Nephron progenitor cell (in vitro differentiated cells): ENCODE data around the gene SHROOM1.
"Not testable (repeated sequence)": the region's sequence is repeated elsewhere in the genome, so short reads cannot be mapped to it uniquely, and the experiment has no call there.

Experiments
- DNase-seq: peaks from one replicate; pipeline ENCODE4 v3.0.0; 2021
- H3K27ac Mint-ChIP-seq: 2 replicates; pipeline ENCODE4 v1.8.0; 2021; ENCODE audit warnings: mild to moderate bottlenecking, moderate library complexity, mixed read lengths
- H3K27me3 Mint-ChIP-seq: 2 replicates; pipeline ENCODE4 v1.8.0; 2021; ENCODE audit warnings: mild to moderate bottlenecking, low read depth, mixed read lengths; ENCODE audit not compliant: poor library complexity
- H3K36me3 Mint-ChIP-seq: 2 replicates; pipeline ENCODE4 v1.8.0; 2021; ENCODE audit warnings: low read depth, mixed read lengths
- H3K4me1 Mint-ChIP-seq: 2 replicates; pipeline ENCODE4 v1.8.0; 2021; ENCODE audit warnings: mixed read lengths
- H3K4me3 Mint-ChIP-seq: 2 replicates; pipeline ENCODE4 v1.8.0; 2021; ENCODE audit warnings: mild to moderate bottlenecking, moderate library complexity, mixed read lengths
- H3K9me3 Mint-ChIP-seq: 2 replicates; pipeline ENCODE4 v1.8.0; 2021; ENCODE audit warnings: mild to moderate bottlenecking, moderate library complexity, mixed read lengths
- TF ChIP-seq, protein P1 (sequence below): fragments of 200-600 bp; sonication (generic); IDR thresholded peaks from 2 replicates; pipeline ENCODE4 v1.5.0; 2021; ENCODE audit warnings: antibody characterized with exemption

The SHROOM1 gene

DNA sequence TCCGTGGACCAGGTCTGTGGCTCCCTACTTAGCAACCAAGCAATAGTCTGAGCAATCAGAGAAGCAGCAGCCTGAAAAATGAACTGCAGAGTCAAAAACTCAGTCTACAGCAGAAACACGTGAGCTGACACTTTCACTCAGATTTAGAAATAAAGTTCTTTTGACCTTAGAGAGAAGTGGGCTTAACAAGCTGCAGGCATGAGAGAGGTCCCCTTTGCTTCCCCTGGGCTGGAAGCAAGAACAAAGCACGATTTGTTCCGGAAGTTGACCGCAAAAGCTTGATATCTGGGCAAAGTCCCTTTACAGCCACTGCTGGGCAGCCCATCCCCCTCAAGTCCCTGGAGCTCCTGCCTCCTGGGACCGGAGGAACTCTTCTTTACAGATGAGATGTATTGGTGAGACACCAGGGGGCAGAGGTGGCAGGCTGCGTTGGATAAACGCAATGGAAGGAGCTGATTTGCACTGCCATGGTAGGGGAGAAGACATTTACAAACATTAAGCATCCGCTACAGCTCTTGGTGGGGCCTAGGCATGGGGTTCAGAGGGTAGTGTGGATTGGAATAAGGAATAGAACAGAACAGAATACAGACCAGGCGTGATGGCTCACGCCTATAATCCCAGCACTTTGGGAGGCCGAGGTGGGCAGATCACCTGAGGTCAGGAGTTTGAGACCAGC lies 23.1 kb downstream of the SHROOM1 start:
- Mint-ChIP-seq H3K27ac (no peak overlapping the region), H3K27me3 (peaks cover 64% of the 10 kb centered on the region), H3K4me1 (peaks cover 10% of the 10 kb centered on the region), H3K4me3 (peak overlapping the region; percentile 2), H3K36me3 (no peaks in the 10 kb centered on the region), H3K9me3 (peaks cover 10% of the 10 kb centered on the region)
- TF ChIP-seq, protein P1, sequence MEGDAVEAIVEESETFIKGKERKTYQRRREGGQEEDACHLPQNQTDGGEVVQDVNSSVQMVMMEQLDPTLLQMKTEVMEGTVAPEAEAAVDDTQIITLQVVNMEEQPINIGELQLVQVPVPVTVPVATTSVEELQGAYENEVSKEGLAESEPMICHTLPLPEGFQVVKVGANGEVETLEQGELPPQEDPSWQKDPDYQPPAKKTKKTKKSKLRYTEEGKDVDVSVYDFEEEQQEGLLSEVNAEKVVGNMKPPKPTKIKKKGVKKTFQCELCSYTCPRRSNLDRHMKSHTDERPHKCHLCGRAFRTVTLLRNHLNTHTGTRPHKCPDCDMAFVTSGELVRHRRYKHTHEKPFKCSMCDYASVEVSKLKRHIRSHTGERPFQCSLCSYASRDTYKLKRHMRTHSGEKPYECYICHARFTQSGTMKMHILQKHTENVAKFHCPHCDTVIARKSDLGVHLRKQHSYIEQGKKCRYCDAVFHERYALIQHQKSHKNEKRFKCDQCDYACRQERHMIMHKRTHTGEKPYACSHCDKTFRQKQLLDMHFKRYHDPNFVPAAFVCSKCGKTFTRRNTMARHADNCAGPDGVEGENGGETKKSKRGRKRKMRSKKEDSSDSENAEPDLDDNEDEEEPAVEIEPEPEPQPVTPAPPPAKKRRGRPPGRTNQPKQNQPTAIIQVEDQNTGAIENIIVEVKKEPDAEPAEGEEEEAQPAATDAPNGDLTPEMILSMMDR, result no peak
- DNase-seq, result peak; percentile 47

DNA sequence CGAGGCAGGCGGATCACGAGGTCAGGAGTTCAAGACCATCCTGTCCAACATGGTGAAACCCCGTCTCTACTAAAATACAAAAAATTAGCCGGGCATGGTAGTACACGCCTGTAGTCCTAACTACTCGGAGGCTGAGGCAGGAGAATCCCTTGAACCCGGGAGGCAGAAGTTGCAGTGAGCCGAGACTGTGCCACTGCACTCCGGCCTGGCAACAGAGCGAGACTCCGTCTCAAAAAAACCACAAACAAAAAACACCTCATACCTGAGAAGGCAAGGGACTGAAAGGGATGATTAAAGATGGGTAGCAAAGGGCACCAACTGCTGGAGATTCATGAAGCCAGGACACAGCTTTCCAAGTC lies 23.7 kb downstream of the SHROOM1 start:
- H3K36me3 Mint-ChIP-seq, H3K27ac Mint-ChIP-seq, H3K9me3 Mint-ChIP-seq, DNase-seq, H3K4me3 Mint-ChIP-seq: not testable (repeated sequence)
- H3K4me1 Mint-ChIP-seq, result peaks cover 13% of the 10 kb centered on the region
- H3K27me3 Mint-ChIP-seq, result peaks cover 60% of the 10 kb centered on the region

- not testable (repeated sequence) for H3K36me3 Mint-ChIP-seq, H3K4me3 Mint-ChIP-seq, DNase-seq, H3K27ac Mint-ChIP-seq, H3K9me3 Mint-ChIP-seq
- H3K27me3 Mint-ChIP-seq, result peaks cover 51% of the 10 kb centered on the region
- peaks cover 19% of the 10 kb centered on the region for H3K4me1 Mint-ChIP-seq
Measured at GRCh38 chr5:132805872-132806271, 24.6 kb downstream of the SHROOM1 start.

- not testable (repeated sequence) for H3K36me3 Mint-ChIP-seq, H3K27ac Mint-ChIP-seq, H3K4me3 Mint-ChIP-seq, H3K9me3 Mint-ChIP-seq, DNase-seq
- Mint-ChIP-seq H3K4me1 (peaks cover 24% of the 10 kb centered on the region), H3K27me3 (peaks cover 46% of the 10 kb centered on the region)
Measured at GRCh38 chr5:132804219-132804618, 26.2 kb downstream of the SHROOM1 start.

- H3K4me1 Mint-ChIP-seq, result peaks cover 24% of the 10 kb centered on the region
- not testable (repeated sequence) for H3K4me3 Mint-ChIP-seq, H3K27ac Mint-ChIP-seq, H3K36me3 Mint-ChIP-seq, H3K9me3 Mint-ChIP-seq, DNase-seq
- H3K27me3 Mint-ChIP-seq, result peaks cover 41% of the 10 kb centered on the region
Measured at GRCh38 chr5:132802685-132803066, 27.8 kb downstream of the SHROOM1 start.

GRCh38 chr5:132802044-132802684 lies 28.3 kb downstream of the SHROOM1 start:
- peaks cover 10% of the 10 kb centered on the region for H3K9me3 Mint-ChIP-seq
- H3K36me3 Mint-ChIP-seq, result no peaks in the 10 kb centered on the region
- DNase-seq, result no peak
- no peak overlapping the region for H3K27ac Mint-ChIP-seq
- H3K4me3 Mint-ChIP-seq, result no peak overlapping the region
- H3K4me1 Mint-ChIP-seq, result peaks cover 19% of the 10 kb centered on the region
- TF ChIP-seq, protein P1, result no peak
- H3K27me3 Mint-ChIP-seq, result peaks cover 42% of the 10 kb centered on the region

GRCh38 chr5:132800545-132800944 lies 29.9 kb downstream of the SHROOM1 start:
- H3K27me3 Mint-ChIP-seq, result peaks cover 47% of the 10 kb centered on the region
- TF ChIP-seq, protein P1, result no peak
- H3K36me3 Mint-ChIP-seq, result no peaks in the 10 kb centered on the region
- H3K4me3 Mint-ChIP-seq, result no peak overlapping the region
- peaks cover 10% of the 10 kb centered on the region for H3K9me3 Mint-ChIP-seq
- H3K27ac Mint-ChIP-seq, result no peak overlapping the region
- peaks cover 15% of the 10 kb centered on the region for H3K4me1 Mint-ChIP-seq
- no peak for DNase-seq

DNA sequence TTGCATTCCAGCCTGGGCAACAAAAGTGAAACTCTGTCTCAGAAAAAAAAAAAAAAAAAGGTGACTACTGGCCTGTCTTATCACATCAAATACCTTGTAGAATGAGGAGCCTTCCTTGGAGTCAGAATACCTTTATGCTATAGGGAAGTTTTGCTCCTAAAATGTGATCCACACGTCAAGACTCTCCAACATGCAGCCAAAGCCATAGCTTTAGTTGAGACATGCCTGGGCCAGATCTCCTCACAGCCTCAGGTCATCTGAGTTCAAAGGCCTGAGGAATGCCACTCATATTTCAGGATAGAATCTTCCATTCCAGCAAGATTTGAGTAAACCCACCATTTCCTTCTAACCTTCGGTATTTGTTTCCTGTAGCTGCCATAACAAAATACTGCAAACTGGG lies 31.1 kb downstream of the SHROOM1 start:
- no peak for DNase-seq
- Mint-ChIP-seq H3K9me3 (peaks cover 5% of the 10 kb centered on the region), H3K4me1 (peaks cover 15% of the 10 kb centered on the region), H3K36me3 (no peaks in the 10 kb centered on the region), H3K27me3 (peaks cover 54% of the 10 kb centered on the region), H3K27ac (no peak overlapping the region), H3K4me3 (no peak overlapping the region)
- TF ChIP-seq, protein P1, result no peak
